ENCODE results near the gene PKNOX2.

The PKNOX2 gene

GRCh38 chr11:125313271-125314219 is 149.0 kb downstream of the PKNOX2 start:
- Mint-ChIP-seq H3K27ac (no peak overlapping the region), H3K4me3 (no peak overlapping the region), H3K27me3 (ENCODE audit: low read depth, poor library complexity) (peaks cover 7% of the 10 kb centered on the region), H3K4me1 (peaks cover 45% of the 10 kb centered on the region), H3K36me3 (ENCODE audit: low read depth) (peaks cover 49% of the 10 kb centered on the region), H3K9me3 (peaks cover 24% of the 10 kb centered on the region)
- TF ChIP-seq, protein P1, sequence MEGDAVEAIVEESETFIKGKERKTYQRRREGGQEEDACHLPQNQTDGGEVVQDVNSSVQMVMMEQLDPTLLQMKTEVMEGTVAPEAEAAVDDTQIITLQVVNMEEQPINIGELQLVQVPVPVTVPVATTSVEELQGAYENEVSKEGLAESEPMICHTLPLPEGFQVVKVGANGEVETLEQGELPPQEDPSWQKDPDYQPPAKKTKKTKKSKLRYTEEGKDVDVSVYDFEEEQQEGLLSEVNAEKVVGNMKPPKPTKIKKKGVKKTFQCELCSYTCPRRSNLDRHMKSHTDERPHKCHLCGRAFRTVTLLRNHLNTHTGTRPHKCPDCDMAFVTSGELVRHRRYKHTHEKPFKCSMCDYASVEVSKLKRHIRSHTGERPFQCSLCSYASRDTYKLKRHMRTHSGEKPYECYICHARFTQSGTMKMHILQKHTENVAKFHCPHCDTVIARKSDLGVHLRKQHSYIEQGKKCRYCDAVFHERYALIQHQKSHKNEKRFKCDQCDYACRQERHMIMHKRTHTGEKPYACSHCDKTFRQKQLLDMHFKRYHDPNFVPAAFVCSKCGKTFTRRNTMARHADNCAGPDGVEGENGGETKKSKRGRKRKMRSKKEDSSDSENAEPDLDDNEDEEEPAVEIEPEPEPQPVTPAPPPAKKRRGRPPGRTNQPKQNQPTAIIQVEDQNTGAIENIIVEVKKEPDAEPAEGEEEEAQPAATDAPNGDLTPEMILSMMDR (IDR thresholded peaks at IDR 0.05), result no peak
- DNase-seq, result no peak

- DNase-seq, result no peak
- Mint-ChIP-seq H3K4me1 (peaks cover 39% of the 10 kb centered on the region), H3K27ac (no peak overlapping the region), H3K36me3 (ENCODE audit: low read depth) (peaks cover 50% of the 10 kb centered on the region), H3K27me3 (ENCODE audit: low read depth, poor library complexity) (peaks cover 4% of the 10 kb centered on the region), H3K9me3 (peaks cover 30% of the 10 kb centered on the region), H3K4me3 (no peak overlapping the region)
- TF ChIP-seq, protein P1 (IDR thresholded peaks at IDR 0.05), result no peak
These were observed 149.9 kb downstream of the PKNOX2 start for GRCh38 chr11:125314276-125315078.

GRCh38 chr11:125315079-125315740 is 150.7 kb downstream of the PKNOX2 start:
- TF ChIP-seq, protein P1 (IDR thresholded peaks at IDR 0.05), result no peak
- Mint-ChIP-seq H3K9me3 (peaks cover 30% of the 10 kb centered on the region), H3K4me3 (no peak overlapping the region), H3K36me3 (ENCODE audit: low read depth) (peaks cover 47% of the 10 kb centered on the region), H3K27me3 (ENCODE audit: low read depth, poor library complexity) (peaks cover 4% of the 10 kb centered on the region), H3K4me1 (peaks cover 41% of the 10 kb centered on the region), H3K27ac (no peak overlapping the region)
- no peak for DNase-seq

GRCh38 chr11:125317416-125317815 is 152.9 kb downstream of the PKNOX2 start:
- H3K9me3 Mint-ChIP-seq, result peaks cover 30% of the 10 kb centered on the region

GRCh38 chr11:125319649-125320048 is 155.1 kb downstream of the PKNOX2 start:
- no peaks in the 10 kb centered on the region for H3K27me3 Mint-ChIP-seq (ENCODE audit: low read depth, poor library complexity)
- no peak for DNase-seq
- peaks cover 34% of the 10 kb centered on the region for H3K4me1 Mint-ChIP-seq
- H3K36me3 Mint-ChIP-seq (ENCODE audit: low read depth), result peaks cover 51% of the 10 kb centered on the region
- H3K27ac Mint-ChIP-seq, result no peak overlapping the region
- H3K4me3 Mint-ChIP-seq, result no peak overlapping the region
- peaks cover 30% of the 10 kb centered on the region for H3K9me3 Mint-ChIP-seq
- TF ChIP-seq, protein P1 (IDR thresholded peaks at IDR 0.05), result no peak

More at GRCh38 chr11:125317416-125317815, 152.9 kb downstream of the PKNOX2 start:
- TF ChIP-seq, protein P1 (IDR thresholded peaks at IDR 0.05), result no peak
- DNase-seq, result no peak
- Mint-ChIP-seq H3K4me3 (no peak overlapping the region), H3K36me3 (ENCODE audit: low read depth) (peaks cover 51% of the 10 kb centered on the region), H3K27me3 (ENCODE audit: low read depth, poor library complexity) (peaks cover 4% of the 10 kb centered on the region), H3K27ac (no peak overlapping the region), H3K4me1 (peaks cover 43% of the 10 kb centered on the region)
